ENCODE measurements around the gene BCAS1. TPM values are rescaled to one million over a fixed set of nuclear protein-coding genes. Genes with fewer than 3 reads are reported as not detected.

BCAS1 gene
- total RNA-seq, 1 donor from 2014 or later, result 0.32 TPM

DNA sequence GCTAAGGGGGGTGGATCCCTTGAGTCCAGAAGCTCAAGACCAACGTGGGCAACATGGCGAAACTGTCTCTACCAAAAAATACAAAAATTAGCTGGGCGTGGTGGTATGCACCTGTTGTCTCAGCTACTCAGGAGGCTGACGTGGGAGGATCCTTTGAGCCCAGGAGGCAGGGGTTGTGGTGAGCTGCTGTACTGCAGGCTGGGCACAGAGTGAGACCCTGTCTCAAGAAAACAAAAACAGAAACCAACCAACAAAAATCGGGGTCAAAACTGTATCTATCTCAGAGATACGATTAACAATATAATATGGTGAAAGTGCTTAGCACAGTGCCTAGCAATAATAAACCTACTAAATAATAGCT is 20.7 kb upstream of the BCAS1 start:
- Mint-ChIP-seq H3K27ac (ENCODE audit: unreplicated experiment) (no peak overlapping the region), H3K27me3 (ENCODE audit: unreplicated experiment) (peaks cover 2% of the 10 kb centered on the region), H3K36me3 (ENCODE audit: unreplicated experiment) (peaks cover 6% of the 10 kb centered on the region), H3K4me1 (ENCODE audit: low read depth, unreplicated experiment) (peaks cover 11% of the 10 kb centered on the region), H3K4me3 (ENCODE audit: unreplicated experiment) (no peak overlapping the region), H3K9me3 (ENCODE audit: unreplicated experiment) (no peaks in the 10 kb centered on the region)
- no peak for DNase-seq
- TF ChIP-seq, protein P1, sequence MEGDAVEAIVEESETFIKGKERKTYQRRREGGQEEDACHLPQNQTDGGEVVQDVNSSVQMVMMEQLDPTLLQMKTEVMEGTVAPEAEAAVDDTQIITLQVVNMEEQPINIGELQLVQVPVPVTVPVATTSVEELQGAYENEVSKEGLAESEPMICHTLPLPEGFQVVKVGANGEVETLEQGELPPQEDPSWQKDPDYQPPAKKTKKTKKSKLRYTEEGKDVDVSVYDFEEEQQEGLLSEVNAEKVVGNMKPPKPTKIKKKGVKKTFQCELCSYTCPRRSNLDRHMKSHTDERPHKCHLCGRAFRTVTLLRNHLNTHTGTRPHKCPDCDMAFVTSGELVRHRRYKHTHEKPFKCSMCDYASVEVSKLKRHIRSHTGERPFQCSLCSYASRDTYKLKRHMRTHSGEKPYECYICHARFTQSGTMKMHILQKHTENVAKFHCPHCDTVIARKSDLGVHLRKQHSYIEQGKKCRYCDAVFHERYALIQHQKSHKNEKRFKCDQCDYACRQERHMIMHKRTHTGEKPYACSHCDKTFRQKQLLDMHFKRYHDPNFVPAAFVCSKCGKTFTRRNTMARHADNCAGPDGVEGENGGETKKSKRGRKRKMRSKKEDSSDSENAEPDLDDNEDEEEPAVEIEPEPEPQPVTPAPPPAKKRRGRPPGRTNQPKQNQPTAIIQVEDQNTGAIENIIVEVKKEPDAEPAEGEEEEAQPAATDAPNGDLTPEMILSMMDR (IDR thresholded peaks at IDR 0.05; ENCODE audit: partially characterized antibody, unreplicated experiment), result peak; percentile 8

DNA sequence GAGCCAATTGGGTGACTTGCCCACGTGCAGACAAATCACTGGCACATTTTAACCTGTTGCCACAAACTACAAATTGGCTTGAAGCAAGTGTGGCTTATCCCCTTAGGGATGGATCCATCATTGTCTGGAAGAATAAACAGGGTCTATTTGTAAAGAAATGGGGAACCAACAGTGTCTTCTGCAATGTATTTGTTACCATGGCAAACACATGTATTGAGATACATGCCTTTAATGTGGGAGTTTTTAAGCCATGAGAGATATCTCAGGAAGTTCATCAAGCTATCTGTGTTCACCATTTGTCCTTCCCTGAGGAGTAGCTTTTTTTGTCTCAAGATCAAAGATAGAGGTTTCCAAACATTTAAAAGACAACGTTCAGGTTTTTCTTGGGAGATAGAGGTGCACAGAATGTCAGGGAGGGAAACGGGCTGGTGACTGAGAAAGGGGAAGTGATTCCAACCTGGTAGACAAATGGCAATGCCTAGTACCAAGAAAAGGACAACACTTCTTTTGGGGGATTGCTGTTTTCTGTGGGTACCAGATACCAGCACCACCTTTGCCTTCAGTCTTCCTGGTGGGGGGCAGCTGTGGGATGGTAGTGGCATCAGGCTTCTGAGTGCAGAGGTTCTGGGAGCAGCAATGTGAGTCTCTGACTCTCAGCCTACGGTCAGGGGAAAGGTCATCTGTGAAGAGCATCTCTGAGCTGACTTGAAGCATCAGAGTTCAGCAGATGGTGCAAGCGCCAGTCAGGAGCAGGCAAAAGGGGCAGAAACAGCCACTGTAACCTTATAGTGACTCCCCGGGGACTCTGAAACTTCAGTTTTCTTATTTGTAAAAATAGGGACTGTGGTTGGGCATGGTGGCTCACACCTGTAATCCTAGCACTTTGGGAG is 20.1 kb upstream of the BCAS1 start:
- H3K4me1 Mint-ChIP-seq (ENCODE audit: low read depth, unreplicated experiment), result peaks cover 11% of the 10 kb centered on the region
- peaks cover 6% of the 10 kb centered on the region for H3K36me3 Mint-ChIP-seq (ENCODE audit: unreplicated experiment)
- DNase-seq, result no peak
- no peaks in the 10 kb centered on the region for H3K9me3 Mint-ChIP-seq (ENCODE audit: unreplicated experiment)
- H3K27ac Mint-ChIP-seq (ENCODE audit: unreplicated experiment), result no peak overlapping the region
- peaks cover 2% of the 10 kb centered on the region for H3K27me3 Mint-ChIP-seq (ENCODE audit: unreplicated experiment)
- H3K4me3 Mint-ChIP-seq (ENCODE audit: unreplicated experiment), result no peak overlapping the region
- TF ChIP-seq, protein P1 (IDR thresholded peaks at IDR 0.05; ENCODE audit: partially characterized antibody, unreplicated experiment), result peak; percentile 2

DNA sequence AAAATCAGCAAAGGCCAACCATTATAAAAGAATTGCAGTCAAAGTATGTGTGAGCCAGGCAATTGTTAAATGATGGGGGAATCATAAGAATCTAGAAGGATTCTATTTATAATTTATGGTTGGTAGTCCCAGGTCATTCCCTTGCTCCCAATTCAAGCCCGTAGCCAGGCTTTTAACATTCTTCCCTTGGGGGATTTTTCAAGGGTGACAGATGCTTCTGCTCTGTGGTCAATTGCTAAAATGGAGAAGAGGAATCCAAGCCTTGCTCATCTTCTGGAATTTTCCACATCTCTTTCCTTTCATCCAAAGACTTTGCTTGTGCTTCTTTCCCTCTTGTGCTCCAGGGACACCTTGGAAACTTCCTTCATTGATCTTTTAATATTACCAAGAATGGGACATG is 18.0 kb upstream of the BCAS1 start:
- Mint-ChIP-seq H3K27me3 (ENCODE audit: unreplicated experiment) (peaks cover 2% of the 10 kb centered on the region), H3K4me3 (ENCODE audit: unreplicated experiment) (no peak overlapping the region), H3K4me1 (ENCODE audit: low read depth, unreplicated experiment) (peaks cover 9% of the 10 kb centered on the region), H3K9me3 (ENCODE audit: unreplicated experiment) (no peaks in the 10 kb centered on the region), H3K27ac (ENCODE audit: unreplicated experiment) (no peak overlapping the region), H3K36me3 (ENCODE audit: unreplicated experiment) (peaks cover 6% of the 10 kb centered on the region)
- DNase-seq, result no peak
- TF ChIP-seq, protein P1 (IDR thresholded peaks at IDR 0.05; ENCODE audit: partially characterized antibody, unreplicated experiment), result no peak

DNA sequence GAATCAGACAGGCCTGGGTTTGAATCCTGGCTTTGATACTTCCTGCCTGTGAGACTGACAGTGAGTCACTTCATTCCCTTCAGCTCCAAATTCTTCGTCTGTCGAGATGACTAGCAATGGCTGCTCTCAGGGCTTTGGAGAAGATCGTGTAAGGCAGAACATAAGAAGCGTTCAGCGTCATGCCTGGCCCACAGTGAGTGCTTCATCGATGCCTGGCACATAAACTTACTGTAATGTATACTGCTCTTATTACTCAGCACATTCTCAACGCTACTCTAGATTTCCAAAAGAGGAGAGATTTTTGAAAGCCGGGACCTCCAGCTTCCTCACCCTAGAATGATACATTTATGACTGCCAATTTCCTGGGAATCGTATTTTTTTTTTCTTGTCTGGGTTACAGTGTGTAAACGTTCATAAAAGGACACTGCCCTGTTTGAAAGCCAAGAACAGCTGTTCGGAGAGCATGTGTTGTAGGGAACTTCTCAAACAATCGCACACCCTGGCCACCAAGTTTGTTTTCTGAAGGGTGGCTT is 16.2 kb upstream of the BCAS1 start:
- H3K9me3 Mint-ChIP-seq (ENCODE audit: unreplicated experiment), result no peaks in the 10 kb centered on the region
- DNase-seq, result no peak
- H3K4me1 Mint-ChIP-seq (ENCODE audit: low read depth, unreplicated experiment), result peaks cover 9% of the 10 kb centered on the region
- H3K36me3 Mint-ChIP-seq (ENCODE audit: unreplicated experiment), result peaks cover 6% of the 10 kb centered on the region
- H3K27ac Mint-ChIP-seq (ENCODE audit: unreplicated experiment), result no peak overlapping the region
- H3K27me3 Mint-ChIP-seq (ENCODE audit: unreplicated experiment), result no peaks in the 10 kb centered on the region
- H3K4me3 Mint-ChIP-seq (ENCODE audit: unreplicated experiment), result no peak overlapping the region
- TF ChIP-seq, protein P1 (IDR thresholded peaks at IDR 0.05; ENCODE audit: partially characterized antibody, unreplicated experiment), result no peak

DNA sequence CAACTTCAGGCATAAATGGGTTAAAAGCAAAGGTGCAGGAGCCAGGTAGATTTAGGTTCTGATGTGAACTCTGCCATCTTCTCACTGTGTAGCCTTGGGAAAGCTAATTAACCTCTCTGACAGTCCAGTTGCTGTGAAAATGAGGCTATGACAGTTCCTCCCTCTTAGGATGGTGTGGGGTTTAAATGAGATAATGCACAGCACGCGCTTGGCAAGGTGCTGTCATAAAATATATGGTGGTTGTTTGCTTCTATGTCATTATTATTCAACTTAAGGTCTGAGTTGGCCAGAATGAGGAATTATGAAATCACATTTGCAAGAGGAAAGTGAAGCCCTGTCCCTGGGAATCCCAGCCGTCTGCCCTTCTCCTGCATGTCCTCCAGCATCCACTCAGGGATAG is 15.5 kb upstream of the BCAS1 start:
- TF ChIP-seq, protein P1 (IDR thresholded peaks at IDR 0.05; ENCODE audit: partially characterized antibody, unreplicated experiment), result no peak
- Mint-ChIP-seq H3K4me3 (ENCODE audit: unreplicated experiment) (no peak overlapping the region), H3K9me3 (ENCODE audit: unreplicated experiment) (no peaks in the 10 kb centered on the region), H3K4me1 (ENCODE audit: low read depth, unreplicated experiment) (peaks cover 9% of the 10 kb centered on the region), H3K27ac (ENCODE audit: unreplicated experiment) (no peak overlapping the region), H3K27me3 (ENCODE audit: unreplicated experiment) (no peaks in the 10 kb centered on the region), H3K36me3 (ENCODE audit: unreplicated experiment) (peaks cover 6% of the 10 kb centered on the region)
- no peak for DNase-seq

All from glutamatergic neuron (in vitro differentiated cells).